Activated CD8-positive, alpha-beta memory T cell treated with anti-CD3 and anti-CD28 coated beads for 36 hours (primary cell): Measurements from ENCODE around the gene TMEM81. TPM values are rescaled to one million over a fixed set of nuclear protein-coding genes. Genes with fewer than 3 reads are reported as not detected.

ENCODE experiments used
- CTCF ChIA-PET: fragments of 350-600 bp; sonication (Branson Sonifier 250); formaldehyde crosslinking; loops from one replicate; lab custom pipeline; 2021; ENCODE audit warnings: antibody characterized with exemption; lab: Charles Lee
- POLR2A ChIA-PET: fragments of 350-600 bp; sonication (Branson Sonifier 250); formaldehyde crosslinking; loops from one replicate; lab custom pipeline; 2021; ENCODE audit warnings: antibody characterized with exemption; lab: Charles Lee
- total RNA-seq, 2 experiments: library from RNA; stranded (reverse); gene quantifications; one replicate each; pipeline ENCODE4 v1.2.3, GENCODE V29; 2021

Gene TMEM81
- total RNA-seq, 2 experiments from 2014 or later, result 2.6 to 3.4 TPM

GRCh38 chr1:205043866-205044265 lies 40.4 kb downstream of the TMEM81 start:
- POLR2A ChIA-PET, result no interaction called here

GRCh38 chr1:205042911-205043806 lies 41.1 kb downstream of the TMEM81 start, which contains the start of gene CNTN2:
TSS of gene CNTN2 (plus strand) at chr1:205043212. CDS start at chr1:205053186, 9,974 bp downstream.
- ChIA-PET CTCF (no interaction called here), POLR2A (no interaction called here)

More at GRCh38 chr1:205043866-205044265, 40.4 kb downstream of the TMEM81 start:
- CTCF ChIA-PET, result no interaction called here

GRCh38 chr1:205041998-205042910 lies 42.0 kb downstream of the TMEM81 start:
- CTCF ChIA-PET, result no interaction called here
- POLR2A ChIA-PET, result no interaction called here

DNA sequence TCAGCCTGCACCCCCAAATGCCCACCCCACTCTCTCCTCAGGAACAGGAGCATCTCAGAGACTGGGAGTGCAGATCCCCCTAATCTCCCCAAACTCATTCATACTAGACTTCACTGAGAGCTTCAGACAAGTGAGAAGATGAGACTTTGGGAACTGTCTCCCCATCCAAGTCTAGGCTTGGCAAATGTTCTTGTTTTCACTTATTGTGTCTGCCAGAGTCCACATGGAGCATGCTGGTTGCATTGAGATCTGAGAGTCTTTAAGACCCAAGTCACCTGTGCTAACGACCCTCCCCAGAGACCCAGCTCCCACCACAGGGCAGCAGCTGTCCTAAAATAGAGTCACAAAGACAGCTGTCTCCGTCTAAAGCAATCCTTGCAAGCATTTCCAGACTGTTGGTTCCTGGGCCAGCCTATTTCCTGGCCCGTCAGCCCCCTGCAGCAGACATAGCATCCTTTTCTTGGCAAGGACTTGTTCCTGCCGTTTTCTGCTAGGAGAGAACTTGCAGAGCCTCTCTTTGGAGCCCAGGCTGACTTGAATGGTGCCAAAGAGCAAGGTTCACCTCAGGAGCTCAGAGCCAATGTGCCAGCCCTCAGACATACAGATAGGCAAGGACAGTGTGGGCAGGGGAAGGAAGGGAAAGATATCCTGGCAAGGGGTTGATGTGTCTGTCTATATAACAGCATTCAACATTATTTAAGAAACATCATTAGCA lies 43.1 kb downstream of the TMEM81 start:
- CTCF ChIA-PET, result interaction anchor here (1.0 kb wide), 1 partner anchor 20 kb away, joined by 3 read pairs; no protein-coding TSS in a partner anchor

DNA sequence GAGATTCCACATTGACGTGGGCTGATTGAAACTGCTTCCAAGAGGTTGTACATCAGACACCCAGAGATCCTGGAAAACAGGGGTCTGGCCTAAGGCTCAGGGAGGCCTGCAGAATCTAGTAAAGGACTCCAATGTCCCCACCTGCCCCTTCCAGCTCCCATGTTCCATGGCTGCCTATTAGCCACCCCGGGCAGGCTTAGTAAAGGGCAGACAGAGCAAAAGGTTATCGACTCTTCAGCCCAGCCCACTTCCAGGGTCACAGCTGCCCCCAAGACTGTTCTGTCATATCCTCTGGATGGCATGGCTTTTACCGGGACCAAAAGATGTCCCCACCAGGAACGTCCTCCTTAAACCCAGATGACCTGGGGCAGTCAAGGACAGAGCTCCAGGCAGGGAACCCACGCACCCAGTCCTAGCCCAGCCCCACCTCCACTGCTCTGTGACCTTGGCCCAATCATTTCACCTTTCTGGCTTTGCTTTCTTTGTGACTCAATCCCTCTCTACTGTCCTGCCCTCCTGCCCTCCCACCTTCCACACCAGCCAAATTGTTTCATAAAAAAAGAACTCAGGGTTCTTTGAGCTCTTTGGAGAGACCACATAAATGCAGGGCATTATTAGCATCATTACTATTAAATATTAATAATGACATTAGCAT lies 46.0 kb downstream of the TMEM81 start:
- ChIA-PET CTCF (no interaction called here), POLR2A (no interaction called here)

More for the DNA sequence above, 43.1 kb downstream of the TMEM81 start:
- POLR2A ChIA-PET, result no interaction called here

DNA sequence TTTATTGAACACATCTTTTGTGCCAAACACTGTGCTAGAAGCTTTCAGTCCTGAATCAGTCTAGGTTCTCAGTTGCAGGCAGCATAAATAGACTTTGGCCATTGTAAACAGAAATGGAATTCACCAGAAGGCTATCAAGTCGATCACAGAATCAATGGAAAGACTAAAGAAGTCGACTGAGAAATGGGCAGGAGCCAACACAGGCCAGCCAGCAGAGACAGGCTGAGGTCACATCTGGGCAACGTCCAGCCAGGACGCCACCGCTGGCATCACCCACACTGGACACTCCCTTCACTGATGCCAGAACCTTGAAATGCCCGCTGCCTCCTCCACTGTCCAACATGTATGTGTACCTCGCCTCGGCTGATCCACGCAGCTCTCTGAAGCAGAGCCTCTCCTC lies 46.7 kb downstream of the TMEM81 start:
- POLR2A ChIA-PET, result no interaction called here
- CTCF ChIA-PET, result interaction anchor here (0.5 kb wide), 1 partner anchor 176 kb away, joined by 5 read pairs; no protein-coding TSS in a partner anchor

Other genes starting within 250 kb of the TMEM81 start
- under 1 TPM; 0.08 to 0.13 TPM for gene NFASC, start 213.6 kb downstream of the TMEM81 start, total RNA-seq
- gene CNTN2, start 41.2 kb downstream of the TMEM81 start, total RNA-seq, result not detected
- 10 to 100 TPM; 25.9 to 27.1 TPM for gene RBBP5, start 37.5 kb upstream of the TMEM81 start, total RNA-seq
- gene DSTYK, start 127.2 kb upstream of the TMEM81 start, total RNA-seq, result 10 to 100 TPM; 18.0 to 18.1 TPM
- gene TMCC2, start 143.5 kb upstream of the TMEM81 start, total RNA-seq, result 10 to 100 TPM; 11.4 to 11.8 TPM
- gene NUAK2, start 237.3 kb upstream of the TMEM81 start, total RNA-seq, result 1 to 10 TPM; 1.3 to 1.6 TPM